K562 (cell line): ENCODE measurements around the gene CST7. TPM values are rescaled to one million over a fixed set of nuclear protein-coding genes. Genes with fewer than 3 reads are reported as not detected.

Experiments
- ASH1L ChIP-seq: fragments of 450-650 bp; IDR thresholded peaks from 2 replicates; pipeline ENCODE4 v1.6.1; 2018; ENCODE audit warnings: borderline replicate concordance, mild to moderate bottlenecking, low read depth; ENCODE audit not compliant: partially characterized antibody
- CBX8 ChIP-seq: fragments of 200-600 bp; sonication (generic); IDR thresholded peaks from 2 replicates; pipeline ENCODE4 v1.6.1; 2012; ENCODE audit warnings: borderline replicate concordance, mixed run types, low read depth, mild to moderate bottlenecking, moderate library complexity, mixed read lengths, low read length, control low read depth, inconsistent platforms; ENCODE audit not compliant: poor library complexity, severe bottlenecking; ENCODE audit errors: extremely low read depth
- DDX20 ChIP-seq: fragments of 450-650 bp; IDR thresholded peaks from 2 replicates; pipeline ENCODE4 v1.6.1; 2016; ENCODE audit warnings: missing genetic modification characterization, low read depth, mild to moderate bottlenecking, missing compliant biosample characterization, moderate library complexity
- EHMT2 ChIP-seq: fragments of 450-650 bp; IDR thresholded peaks from 2 replicates; pipeline ENCODE4 v1.6.1; 2018; ENCODE audit warnings: antibody characterized with exemption
- IRF1 ChIP-seq: sonication (generic); formaldehyde crosslinking; IDR thresholded peaks from 2 replicates; pipeline ENCODE4 v1.8.0; 2022; ENCODE audit warnings: missing genetic modification reagents, mild to moderate bottlenecking, borderline replicate concordance
- LEF1 ChIP-seq: fragments of 450-650 bp; IDR thresholded peaks from 2 replicates; pipeline ENCODE4 v1.6.1; 2016; ENCODE audit warnings: mild to moderate bottlenecking
- PHB ChIP-seq: fragments of 250-450 bp; sonication (Bioruptor Pico); IDR thresholded peaks from 2 replicates; pipeline ENCODE4 v1.5.0; 2021
- RBBP5 ChIP-seq: fragments of 200-600 bp; sonication (generic); IDR thresholded peaks from 2 replicates; pipeline ENCODE4 v1.6.1; 2012; ENCODE audit warnings: borderline replicate concordance, mild to moderate bottlenecking, low read length, control low read depth, inconsistent platforms; ENCODE audit not compliant: insufficient read depth, poor library complexity, severe bottlenecking
- RNF2 ChIP-seq: sonication (generic); IDR thresholded peaks from 2 replicates; pipeline ENCODE4 v1.6.1; 2016
- SRF ChIP-seq, 2 experiments: fragments of 250-450, 450-650 bp in 1 of 2; sonication (Bioruptor Pico) in 1 of 2; sonication (generic) in 1 of 2; formaldehyde crosslinking; IDR thresholded peaks; 2 replicates each; pipeline versions ENCODE4 v1.5.0 to v1.5.1; 2020 to 2022; ENCODE audit warnings: mild to moderate bottlenecking in 1 of 2, missing genetic modification reagents in 1 of 2
- TBP ChIP-seq: optimal IDR thresholded peaks from 2 replicates; pipeline ENCODE3; 2011; ENCODE audit warnings: low read depth, low read length, improper control_type of control experiment
- TEAD2 ChIP-seq: fragments of 450-650 bp; IDR thresholded peaks from 2 replicates; pipeline ENCODE4 v1.6.1; 2016; ENCODE audit warnings: missing genetic modification characterization, control low read depth, missing compliant biosample characterization
- ZBTB49 ChIP-seq: sonication (generic); formaldehyde crosslinking; IDR thresholded peaks from 2 replicates; pipeline ENCODE4 v1.8.0; 2022; ENCODE audit warnings: missing genetic modification reagents, mild to moderate bottlenecking, borderline replicate concordance
- ZNF121 ChIP-seq: sonication (generic); formaldehyde crosslinking; conservative IDR thresholded peaks from 2 replicates; pipeline ENCODE4 v1.8.0; 2022; ENCODE audit warnings: missing genetic modification reagents
- ZNF134 ChIP-seq: fragments of 250-450 bp; sonication (Bioruptor Pico); conservative IDR thresholded peaks from 2 replicates; pipeline ENCODE4 v1.4.0; 2020
- ZNF253 ChIP-seq: fragments of 250-450 bp; sonication (Bioruptor Pico); conservative IDR thresholded peaks from 2 replicates; pipeline ENCODE4 v1.6.1; 2021; ENCODE audit warnings: mild to moderate bottlenecking
- ZNF586 ChIP-seq: fragments of 450-650 bp; formaldehyde crosslinking; conservative IDR thresholded peaks from 2 replicates; pipeline ENCODE4 v1.4.0; 2020; ENCODE audit warnings: mild to moderate bottlenecking, moderate library complexity
- ZNF589 ChIP-seq: fragments of 200-800 bp; sonication (Bioruptor generic); IDR thresholded peaks from 2 replicates; pipeline ENCODE4 v1.6.1; 2016; ENCODE audit warnings: low read depth, missing genetic modification characterization, missing compliant biosample characterization
- ZNF75A ChIP-seq: fragments of 450-650 bp; formaldehyde crosslinking; IDR thresholded peaks from 2 replicates; pipeline ENCODE4 v1.4.0; 2020; ENCODE audit warnings: mild to moderate bottlenecking
- polyA plus RNA-seq, 8 experiments: library from polyadenylated mRNA; depleted of rRNA in 4 of 8; stranded (reverse) in 5 of 8; unstranded in 3 of 8; fragments of >200 nt; fragmentation: Nextera tagmentation in 2 of 8; fragmentation: Illumina TruSeq in 1 of 8; extraction: Ambion mirVana in 2 of 8; extraction: Trizol in 1 of 8; gene quantifications; 2 replicates each; pipeline versions ENCODE4 v1.2.1 to v1.2.3, GENCODE V29; 2011 to 2014; ENCODE audit warnings: inconsistent platforms in 1 of 8, missing spikeins in 1 of 8
- total RNA-seq, 7 experiments: library from RNA; depleted of rRNA in 6 of 7; stranded (reverse); fragments of >200 nt in 6 of 7; fragmentation: Illumina TruSeq in 2 of 7; extraction: Trizol in 2 of 7; gene quantifications; 2 replicates each; pipeline versions ENCODE4 v1.2.1 to v1.2.3, GENCODE V29; 2011 to 2021; ENCODE audit warnings: low replicate concordance in 1 of 7
- TF ChIP-seq, protein P1 (sequence below): fragments of 250-450 bp; sonication (Bioruptor Pico); IDR thresholded peaks from 2 replicates; pipeline ENCODE4 v1.5.0; 2022; ENCODE audit warnings: mild to moderate bottlenecking
- TF ChIP-seq, protein P2 (sequence below): fragments of 250-450 bp; sonication (Bioruptor Pico); IDR thresholded peaks from 2 replicates; pipeline ENCODE4 v1.8.0; 2022; ENCODE audit warnings: inconsistent platforms, mild to moderate bottlenecking, moderate library complexity, borderline replicate concordance

CST7 gene
- total and polyA plus RNA-seq, 9 of the 15 experiments (the other 6 are each of a cell fraction or from before 2014, with no cell fraction given), result not detected

DNA sequence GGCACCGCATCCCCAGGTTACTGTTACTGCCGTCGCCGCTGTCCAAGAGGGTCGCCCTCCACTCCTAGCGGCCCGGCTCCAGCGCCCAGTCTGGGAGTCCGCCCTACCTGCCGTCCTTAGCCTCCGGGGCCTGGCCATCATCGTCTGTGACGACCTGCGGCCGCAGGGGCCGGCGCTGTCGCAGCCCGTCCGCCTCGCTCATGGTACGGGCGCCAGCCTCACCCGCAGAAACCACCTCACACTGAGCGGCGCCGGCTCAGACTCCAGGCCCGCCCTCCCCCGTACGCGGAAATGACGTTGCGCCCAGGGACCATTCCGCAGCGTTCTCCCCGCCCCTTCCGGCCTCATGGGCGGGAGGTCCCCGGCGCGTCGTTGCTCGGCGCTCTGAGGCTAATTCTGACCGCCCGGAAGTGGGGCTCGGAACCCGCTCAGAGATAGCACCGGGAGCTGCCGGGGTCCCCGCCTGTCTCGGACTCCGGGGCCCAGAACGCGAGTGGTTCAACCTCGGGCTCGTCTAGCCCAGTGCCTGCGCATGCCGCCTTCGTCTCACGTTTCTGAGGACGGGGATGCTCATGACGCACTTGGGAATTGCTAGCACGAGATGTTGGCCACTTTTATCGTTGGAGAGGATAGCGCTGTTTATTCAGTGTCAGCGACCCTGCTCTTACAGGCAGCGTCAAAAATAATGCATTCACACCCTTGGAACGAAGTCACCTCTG lies 43.6 kb downstream of the CST7 start, which contains the start of gene APMAP (continued):
- TF ChIP-seq, protein P1, sequence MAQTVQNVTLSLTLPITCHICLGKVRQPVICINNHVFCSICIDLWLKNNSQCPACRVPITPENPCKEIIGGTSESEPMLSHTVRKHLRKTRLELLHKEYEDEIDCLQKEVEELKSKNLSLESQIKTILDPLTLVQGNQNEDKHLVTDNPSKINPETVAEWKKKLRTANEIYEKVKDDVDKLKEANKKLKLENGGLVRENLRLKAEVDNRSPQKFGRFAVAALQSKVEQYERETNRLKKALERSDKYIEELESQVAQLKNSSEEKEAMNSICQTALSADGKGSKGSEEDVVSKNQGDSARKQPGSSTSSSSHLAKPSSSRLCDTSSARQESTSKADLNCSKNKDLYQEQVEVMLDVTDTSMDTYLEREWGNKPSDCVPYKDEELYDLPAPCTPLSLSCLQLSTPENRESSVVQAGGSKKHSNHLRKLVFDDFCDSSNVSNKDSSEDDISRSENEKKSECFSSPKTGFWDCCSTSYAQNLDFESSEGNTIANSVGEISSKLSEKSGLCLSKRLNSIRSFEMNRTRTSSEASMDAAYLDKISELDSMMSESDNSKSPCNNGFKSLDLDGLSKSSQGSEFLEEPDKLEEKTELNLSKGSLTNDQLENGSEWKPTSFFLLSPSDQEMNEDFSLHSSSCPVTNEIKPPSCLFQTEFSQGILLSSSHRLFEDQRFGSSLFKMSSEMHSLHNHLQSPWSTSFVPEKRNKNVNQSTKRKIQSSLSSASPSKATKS, result no peak
- TF ChIP-seq ZNF253, result no peak
- no peak for TF ChIP-seq ZNF75A (CRISPR knock-in tag)
- no peak for TF ChIP-seq RNF2
- TF ChIP-seq RBBP5, result no peak
- no peak for TF ChIP-seq ZNF134 (CRISPR knock-in tag)
- TF ChIP-seq LEF1, result no peak
- no peak for TF ChIP-seq ASH1L
- no peak for TF ChIP-seq IRF1 (CRISPR knock-in tag)
- TF ChIP-seq ZBTB49, result no peak
- TF ChIP-seq, protein P2, sequence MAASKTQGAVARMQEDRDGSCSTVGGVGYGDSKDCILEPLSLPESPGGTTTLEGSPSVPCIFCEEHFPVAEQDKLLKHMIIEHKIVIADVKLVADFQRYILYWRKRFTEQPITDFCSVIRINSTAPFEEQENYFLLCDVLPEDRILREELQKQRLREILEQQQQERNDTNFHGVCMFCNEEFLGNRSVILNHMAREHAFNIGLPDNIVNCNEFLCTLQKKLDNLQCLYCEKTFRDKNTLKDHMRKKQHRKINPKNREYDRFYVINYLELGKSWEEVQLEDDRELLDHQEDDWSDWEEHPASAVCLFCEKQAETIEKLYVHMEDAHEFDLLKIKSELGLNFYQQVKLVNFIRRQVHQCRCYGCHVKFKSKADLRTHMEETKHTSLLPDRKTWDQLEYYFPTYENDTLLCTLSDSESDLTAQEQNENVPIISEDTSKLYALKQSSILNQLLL (CRISPR knock-in tag), result no peak
- no peak for TF ChIP-seq TEAD2 (tag)
- no peak for TF ChIP-seq EHMT2
- TF ChIP-seq TBP, result peak; percentile 80
- no peak for TF ChIP-seq DDX20
- TF ChIP-seq PHB (CRISPR knock-in tag), result no peak
- no peak for TF ChIP-seq ZNF121 (CRISPR knock-in tag)
- no peak for TF ChIP-seq SRF (CRISPR knock-in tag; IDR thresholded peaks at IDR 0.05)
- no peak for TF ChIP-seq ZNF586 (CRISPR knock-in tag)
- no peak for TF ChIP-seq CBX8
- no peak for TF ChIP-seq ZNF589
